ENCODE data around the gene PTPRD.

Gene PTPRD

DNA sequence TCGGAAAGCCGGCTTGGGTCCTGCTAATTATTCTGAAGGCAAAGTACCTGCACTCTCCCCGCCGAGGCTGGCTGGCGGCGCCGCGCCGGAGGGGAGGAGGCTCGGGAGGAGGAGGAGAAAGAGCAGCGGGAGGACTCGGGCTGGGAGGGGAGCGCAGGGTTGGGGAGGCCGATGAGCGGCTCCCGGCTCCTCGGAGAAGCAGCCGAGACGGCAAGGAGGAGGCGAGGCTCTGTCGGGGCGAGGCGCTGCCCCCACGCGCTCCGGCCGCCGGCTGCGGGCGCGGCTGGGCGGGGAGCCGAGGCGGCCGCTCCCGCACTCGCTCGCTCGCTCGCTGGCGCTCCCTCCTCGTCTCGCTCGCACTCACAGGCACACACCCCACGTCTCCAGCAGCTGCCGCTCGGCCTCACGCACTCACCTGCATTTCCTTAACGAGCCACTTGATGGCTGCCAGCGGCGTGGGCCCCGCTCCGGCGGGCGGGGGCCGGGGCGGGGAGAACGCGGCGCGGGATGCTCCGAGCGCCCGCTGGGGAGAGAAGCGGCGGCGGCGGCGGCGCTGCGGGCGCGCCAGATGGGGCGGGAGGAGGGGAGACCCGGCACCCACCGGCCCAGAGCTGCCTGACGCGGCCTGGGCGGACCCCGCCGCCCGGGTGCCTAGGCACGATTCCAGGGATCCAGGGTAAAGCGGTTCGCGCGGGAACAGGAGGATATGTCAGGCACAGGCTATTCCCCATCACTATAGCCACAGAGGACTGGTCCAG is at the start of gene PTPRD:
Gene PTPRD, minus strand, starts transcription at position 362 of the 758 bp plus-strand sequence.
- peak in 25 of 51 donors; percentile 5 to 64 (median 31) for DNase-seq

DNA sequence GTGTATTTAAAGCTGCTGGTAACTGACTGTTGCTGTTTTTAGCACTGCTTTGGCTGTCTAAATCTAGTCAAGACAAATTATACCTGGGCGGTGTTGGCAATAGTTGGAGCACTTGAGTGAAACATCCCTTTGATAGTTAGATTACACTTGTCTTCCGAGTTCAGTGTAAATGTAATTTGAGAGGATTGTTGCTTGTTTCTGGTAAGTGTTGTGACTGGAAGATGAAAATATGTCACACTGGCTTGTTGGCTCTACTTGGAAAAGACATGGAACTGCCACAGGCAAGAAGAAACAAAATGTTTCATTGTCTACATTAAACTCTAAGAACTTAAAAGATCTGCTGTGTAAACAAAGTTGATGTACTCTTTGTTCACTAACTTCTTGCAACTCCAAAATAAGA is 49.2 kb upstream of the PTPRD start:
- DNase-seq = no peak

DNA sequence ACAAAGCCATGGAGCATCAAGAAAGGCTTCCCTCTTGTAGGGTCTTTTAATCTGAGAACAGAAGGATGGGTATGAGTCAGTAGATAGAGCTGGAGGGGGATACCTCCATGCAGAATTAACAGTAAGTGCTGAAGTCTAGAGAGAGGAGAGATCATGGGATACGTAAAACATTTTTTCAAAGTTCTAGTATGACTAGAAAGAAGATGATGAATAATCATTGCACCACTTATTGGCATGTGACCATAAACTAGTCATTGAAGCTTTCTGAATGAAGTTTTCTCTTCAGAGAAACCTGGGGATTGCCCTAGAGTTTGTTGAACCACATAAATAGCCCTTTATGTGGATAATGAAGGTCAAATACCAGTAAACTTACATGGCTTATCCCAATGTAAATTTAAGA is 48.6 kb upstream of the PTPRD start:
- DNase-seq = no peak

DNA sequence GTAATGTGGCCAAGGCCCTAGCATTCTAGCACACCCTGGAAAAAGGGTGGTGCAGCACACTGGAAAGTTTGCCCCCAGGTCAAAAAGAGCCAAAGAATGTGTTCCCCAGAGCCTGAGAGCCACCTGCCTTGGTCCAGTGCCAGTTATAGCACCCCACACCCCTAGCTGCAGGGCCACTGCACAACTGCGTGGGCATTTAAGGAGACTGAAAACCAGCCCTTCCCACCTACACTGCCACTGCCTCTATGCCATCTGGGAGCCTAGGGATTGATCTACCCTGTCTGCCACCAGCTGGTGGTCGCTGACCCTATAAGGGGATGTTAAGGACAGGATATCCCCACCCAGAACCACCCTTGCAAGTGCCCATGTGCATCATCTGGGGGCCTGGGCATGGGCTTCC is 38.2 kb upstream of the PTPRD start:
- no peak for DNase-seq

DNA sequence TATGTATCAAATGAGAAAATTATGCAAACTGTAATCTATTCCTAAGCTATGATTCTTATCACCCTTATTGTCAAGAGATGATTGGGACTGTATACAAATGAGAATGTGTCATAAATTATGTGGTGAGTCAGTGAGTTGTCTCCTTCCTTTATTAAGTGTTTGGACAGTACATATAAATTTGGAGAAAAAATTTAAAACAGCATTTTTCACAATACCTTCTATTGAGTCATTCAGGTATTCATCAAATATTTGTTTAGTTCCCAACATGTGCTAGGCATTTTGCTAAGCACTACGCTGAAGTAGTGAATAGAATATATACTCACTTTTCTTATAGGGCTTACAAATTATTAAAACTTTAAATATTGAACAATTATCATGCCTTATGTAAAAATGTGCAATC is 36.3 kb upstream of the PTPRD start:
- DNase-seq = no peak

DNA sequence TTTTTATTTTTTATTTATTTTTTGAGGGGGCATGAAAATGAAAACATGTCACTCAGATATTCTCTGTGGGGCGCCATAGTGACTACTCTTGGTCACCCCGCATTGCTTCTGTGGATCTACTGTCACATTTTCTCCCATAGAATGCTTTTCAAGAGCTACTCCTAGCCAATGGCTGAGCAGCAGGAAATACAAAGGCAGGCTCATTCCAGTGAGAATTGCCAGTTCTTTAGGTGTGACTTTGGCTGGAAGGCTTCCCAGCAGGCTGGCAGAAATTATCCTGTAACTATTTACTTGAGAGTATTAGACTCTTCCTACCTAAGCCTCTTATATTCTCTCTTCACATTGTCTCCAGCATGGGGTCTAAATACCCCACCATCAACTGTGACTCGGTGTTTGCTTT is 21.0 kb upstream of the PTPRD start:
- DNase-seq = no peak

DNA sequence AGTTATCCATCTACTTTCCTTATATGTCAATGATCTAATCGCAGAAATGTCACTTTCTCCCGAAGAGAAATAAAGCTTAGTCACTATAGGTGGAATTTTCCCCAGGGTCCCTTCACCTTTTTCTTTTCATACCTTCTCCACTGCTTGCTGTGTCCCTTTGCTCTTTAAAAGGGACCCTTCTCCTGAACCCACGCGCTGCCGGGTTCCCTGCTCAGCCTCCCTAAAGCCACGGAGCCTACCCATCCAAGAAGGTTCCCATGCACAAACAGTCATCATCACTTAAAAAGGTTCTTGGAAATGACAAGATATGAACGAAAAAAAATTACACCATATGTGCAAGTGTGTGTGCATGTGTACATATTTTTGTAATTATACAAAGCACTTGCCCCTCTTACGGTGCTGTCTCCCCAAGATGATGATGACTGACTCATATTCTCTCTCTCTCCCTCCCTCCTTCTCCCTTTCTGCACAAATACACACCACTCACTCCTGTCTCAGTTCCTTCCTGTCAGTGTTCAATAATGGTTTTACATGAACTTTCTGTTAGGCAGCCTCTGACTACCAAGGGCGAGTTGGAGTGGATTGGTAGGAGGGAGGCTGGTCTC is 1.5 kb upstream of the PTPRD start:
- DNase-seq = peak in 1 of 51 donors; percentile 24

DNA sequence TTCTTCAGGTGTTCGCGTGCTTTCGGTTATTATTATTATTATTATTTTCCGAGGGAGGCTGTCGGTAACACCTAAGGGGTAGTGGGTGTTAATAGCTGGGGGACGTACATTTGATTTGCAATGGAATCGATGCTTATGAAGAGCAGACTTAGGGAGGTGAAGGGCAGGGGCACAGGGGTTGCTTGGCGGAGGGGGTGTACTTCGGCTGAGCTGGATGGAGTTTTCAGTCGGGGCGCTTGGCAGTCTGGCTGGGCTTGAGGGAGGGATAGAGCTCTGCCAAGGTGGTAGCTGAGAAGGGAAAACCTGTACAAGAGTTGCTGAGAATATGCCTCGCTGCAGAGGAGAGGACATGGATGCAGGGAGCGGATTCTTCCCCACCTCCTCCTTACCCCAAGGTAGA is 617 bp upstream of the PTPRD start:
- peak in 5 of 51 donors; percentile 14 to 36 (median 24) for DNase-seq

DNA sequence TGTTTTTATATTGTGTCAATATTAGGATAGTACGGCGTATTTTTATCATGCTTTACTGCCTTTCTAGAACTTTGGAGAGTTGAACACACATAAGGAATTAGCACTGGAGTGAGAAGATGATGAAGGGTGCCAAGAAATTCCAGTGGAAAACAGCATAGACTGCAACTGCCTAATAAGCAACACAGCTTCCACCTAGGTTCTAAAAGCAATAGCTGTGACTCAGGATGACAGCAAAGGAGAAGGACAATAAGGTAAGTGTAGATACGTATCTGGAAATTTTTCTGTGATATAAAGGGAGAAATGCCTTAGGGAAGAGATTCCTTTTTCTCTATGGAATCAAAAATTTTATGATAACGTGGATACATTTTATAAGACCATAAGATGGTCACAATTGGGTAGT is 7.4 kb downstream of the PTPRD start:
- no peak for DNase-seq

DNA sequence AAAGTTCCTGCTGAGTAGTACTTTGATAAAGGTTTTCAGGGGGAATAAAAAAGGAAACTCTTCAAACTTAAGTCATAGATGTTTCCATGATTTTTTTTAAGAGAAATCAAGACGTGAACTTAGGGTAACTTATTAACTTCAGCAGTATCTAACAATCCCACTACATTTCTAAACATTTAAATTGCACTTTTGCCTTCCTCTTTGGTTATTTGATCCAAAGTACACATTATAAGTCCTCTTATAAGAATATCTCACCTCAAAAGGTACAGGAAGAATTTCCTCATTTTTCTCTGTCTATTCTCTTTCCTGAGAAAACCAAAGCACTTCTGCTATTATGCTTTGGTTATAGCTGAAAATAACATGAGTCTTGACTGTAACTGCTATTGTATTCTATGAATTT is 7.9 kb downstream of the PTPRD start:
- DNase-seq = no peak

DNA sequence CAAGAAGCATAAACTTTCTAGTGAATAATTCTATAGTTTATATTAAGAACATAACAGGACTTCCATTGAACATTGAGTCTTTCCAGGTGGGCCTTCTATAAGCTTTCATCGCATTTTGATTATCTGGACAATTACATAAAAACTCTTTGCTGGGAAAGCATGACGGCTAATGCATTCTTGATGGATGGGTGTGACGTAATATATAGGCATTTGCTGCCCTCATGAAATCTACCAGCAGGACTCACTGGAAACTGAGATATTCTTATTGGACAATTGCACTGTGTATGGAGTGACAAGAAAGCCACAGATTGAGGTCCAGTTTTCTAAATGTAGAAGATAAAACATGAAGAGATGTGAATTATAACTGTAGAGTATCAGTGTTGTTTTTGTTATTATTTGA is 15.0 kb downstream of the PTPRD start:
- DNase-seq = no peak

DNA sequence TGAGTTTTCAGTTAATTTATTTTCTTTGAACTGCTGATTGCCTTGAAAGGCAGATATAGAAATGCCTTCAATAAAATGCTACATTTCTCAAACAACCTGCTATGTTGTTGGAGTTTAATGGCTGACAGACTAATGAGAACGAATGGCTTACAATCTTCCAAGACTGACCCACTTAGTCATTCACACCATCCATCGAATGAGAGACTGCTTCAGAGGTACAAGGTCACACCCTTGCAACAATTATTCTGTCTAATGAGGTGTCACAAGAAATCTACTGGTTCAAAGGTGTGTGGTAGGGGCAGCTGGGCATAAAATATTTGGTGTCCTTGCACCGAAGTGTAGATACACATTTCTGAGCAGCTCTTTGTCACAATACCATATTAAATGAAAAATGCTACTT is 18.3 kb downstream of the PTPRD start:
- no peak for DNase-seq

DNA sequence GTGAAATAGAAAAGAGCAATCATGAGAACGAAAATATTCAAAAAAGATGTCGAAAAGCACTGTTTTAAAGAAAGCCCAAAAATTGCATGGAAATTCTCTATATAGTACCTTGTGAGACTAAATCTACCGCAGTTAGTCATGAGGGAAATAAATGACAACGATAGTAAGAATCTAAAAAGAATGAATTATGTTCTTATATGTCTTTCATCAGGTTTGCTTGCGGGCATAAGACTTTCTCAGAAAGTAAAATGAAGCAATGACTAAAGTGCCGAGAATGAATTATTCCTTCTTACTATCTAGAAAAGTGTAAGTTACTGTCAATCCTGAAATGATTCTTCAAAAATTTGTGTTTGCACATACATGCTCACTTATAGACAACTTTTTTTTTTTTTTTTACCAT is 26.4 kb downstream of the PTPRD start:
- DNase-seq = no peak

DNA sequence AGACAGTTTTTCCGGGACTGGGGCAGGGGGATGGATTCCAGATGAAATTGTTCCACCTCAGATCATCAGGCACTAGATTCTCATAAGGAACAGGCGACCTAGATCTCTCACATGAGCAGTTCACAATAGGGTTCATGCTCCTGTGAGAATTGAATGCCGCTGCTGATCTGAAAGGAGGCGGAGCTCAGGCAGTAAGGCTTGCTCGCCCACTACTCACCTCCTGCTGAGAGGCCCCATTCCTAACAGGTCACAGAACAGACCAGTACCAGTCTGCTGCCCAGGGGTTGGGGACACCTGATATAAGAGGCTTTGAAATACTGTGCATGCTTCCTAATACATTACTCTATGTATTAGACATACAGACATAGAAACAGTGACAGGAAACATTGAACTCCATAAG is 41.1 kb downstream of the PTPRD start:
- DNase-seq = no peak

DNA sequence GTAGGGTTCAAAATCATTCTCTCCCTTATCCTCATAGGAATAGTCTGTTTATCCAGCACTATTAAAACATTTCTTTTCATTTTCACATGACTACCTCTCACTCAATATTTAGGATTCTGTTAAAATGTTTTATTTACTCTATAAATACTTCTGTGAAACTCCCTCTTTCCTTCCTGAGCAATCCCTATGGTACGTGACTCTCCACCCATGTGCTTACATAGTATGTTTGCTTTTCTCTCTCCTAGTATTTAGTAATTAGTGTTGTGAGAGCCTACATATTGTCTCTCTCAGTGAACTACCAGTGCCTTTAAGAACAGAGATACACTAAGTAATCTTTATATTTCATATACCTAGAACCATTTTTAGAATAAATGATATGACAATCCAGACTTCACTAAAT is 46.0 kb downstream of the PTPRD start:
- DNase-seq = no peak

DNA sequence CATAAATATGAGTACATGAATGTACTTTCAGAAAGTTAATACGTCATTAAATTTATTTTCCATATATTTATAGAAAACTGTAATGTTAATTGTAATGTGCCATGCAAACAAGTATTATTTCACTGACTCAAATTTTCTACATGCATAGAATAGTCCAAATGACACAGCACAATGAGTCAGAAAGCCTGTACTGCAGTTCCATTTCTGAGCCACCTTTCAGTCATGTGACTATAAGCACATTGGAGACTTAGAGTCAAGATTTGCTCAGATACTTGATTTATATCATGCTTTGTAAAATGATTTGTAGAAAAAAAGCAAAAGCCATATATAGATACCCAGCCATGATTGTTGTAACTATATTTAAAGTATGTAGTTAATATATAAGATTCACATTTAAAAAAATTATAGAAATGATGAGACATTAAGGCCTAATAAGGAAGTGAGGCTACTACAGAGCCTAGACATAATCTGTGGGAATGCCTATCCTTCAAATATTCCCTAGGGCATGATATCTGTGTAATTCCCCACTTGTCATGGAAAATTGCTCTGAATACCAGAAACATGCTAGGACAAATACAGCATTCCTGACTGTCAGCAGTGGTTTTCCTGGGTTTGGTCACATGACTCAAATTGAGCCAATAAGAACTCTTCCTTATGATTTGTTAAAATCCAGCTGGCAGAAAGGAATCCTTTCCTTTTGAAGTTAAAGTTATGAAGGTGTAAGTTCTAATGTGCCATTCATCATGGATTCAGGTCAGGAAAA is 50.0 kb downstream of the PTPRD start:
- no peak for DNase-seq

DNA sequence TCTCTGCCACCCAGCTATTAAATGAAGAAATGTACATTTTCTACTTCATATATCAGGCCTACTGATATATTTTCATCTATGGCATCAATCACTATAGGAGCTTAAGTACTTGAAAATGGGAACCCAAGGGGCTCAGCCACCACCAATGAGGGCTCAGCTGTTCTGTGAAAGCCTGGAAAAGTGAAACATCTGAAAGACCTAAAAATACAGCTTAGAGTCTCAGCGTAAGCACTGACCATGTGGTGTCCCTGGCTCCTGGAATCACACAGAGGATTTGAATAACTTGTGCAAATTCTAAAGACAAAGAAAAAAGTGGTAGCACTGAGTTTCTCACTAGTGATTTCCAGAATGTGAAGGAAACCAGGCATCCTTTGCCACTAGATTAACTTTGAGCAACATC is 64.5 kb downstream of the PTPRD start:
- DNase-seq = no peak

DNA sequence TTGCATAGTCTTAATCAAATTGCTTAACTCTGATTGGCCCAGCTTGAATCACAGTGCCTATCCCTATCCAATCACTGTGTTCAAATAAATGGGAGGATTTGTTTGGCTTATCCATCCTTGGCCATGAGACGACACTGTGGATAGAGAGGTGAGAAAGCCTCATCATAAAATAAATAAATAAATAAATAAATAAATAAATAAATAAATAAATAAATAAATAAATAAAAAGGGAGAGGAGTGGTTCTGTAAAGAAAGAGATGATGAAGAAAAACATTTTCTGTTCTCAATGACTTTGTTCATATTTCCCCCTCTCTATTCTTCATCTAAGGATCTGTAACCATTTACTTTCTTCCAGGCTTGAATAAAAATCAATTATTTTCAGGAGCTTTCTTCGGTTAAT is 74.7 kb downstream of the PTPRD start:
- DNase-seq = no peak

DNA sequence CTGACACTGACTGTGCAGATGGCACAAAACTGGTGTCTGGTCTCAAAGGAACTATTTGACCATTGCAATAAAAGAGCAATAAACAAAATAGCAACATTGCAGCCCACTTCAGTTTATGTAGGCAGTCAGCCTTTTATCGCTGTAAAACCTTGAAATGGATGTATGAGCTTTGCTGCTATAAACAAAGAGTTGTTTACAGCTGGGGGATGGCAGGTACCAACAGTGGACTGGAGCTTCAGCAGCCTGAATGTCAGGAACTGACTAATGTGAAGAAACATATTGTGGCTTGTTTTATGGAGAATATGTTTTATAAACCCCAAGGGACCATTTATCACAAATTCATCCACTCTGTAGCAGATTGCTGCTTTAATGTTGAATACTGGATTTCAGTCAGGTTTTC is 78.0 kb downstream of the PTPRD start:
- DNase-seq = no peak

DNA sequence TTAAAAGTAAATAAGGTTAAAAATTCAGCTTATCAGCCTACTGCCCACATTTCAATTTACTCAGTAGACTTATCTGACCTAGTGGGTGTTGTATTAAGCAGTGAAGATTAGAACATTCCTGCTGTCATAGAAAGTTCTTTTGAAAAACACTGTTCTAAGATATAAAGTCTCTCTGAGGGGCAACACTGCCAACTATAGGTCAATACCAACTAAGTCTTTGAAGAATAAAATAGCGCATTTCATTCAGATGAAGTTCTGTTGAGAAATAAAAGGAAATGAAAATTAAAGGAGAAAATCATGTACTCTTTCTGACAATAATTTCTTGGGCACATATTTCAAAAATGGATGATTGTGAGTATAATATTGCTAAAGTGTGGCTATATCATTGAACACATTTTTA is 86.8 kb downstream of the PTPRD start:
- no peak for DNase-seq

DNA sequence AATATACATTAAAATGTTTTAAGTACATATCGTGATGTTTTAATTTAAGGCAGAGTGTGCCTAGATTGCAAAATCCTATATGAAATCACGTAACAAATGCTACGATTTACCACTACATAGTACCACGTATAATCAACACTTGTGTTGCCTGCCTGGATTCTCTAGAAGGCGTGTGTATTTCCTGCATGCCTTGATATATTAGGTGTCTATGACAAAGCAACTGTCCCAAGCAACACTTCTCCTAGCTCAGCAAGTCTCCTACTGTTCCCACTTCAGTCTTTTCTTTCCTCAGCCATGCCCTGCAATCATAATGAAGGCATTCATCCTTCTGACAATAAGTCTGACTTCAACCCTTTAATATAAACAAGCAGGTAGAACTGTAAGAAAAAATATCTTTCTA is 89.6 kb downstream of the PTPRD start:
- no peak for DNase-seq

DNA sequence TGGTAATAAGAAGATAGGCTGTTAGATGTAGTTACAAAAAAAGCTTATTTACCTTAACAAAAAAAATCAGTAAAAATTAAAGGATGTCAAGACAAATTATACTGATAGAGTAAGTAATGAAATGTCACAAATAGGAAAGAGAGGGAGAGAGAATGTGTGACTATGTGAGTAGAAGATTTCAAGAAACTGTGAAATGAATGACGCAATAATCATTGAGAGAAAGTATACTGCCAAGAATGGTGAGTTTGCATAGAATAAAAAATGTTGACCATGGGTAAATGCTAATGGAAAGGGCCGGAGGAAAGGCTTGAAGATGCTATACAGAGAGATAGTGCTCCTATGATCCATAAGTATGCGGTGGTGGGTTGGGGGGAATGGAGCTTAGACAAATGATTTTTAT is 100.7 kb downstream of the PTPRD start:
- DNase-seq = no peak

DNA sequence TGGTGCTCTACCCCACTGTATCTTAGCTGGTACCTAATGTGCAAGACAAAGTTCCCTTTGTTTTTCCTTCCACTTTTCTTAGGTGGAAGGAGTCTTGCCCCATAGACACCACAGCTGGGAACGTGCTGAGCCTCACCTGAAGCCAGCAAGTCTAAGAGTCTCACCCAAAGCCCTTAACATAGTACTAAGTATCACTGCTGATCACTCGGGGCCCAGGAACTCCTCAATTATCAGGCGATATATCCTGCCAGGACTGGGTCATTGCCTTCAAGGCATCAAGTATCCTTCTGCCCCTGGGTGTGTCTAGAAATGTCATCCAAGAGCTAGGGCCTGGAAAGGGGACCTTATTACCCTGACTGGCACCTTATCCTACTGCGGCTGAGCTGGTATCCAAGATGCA is 123.9 kb downstream of the PTPRD start:
- no peak for DNase-seq
